Cardiac fibroblast (primary cell): ENCODE data around the gene YJU2.
"Not testable (repeated sequence)": the region's sequence is repeated elsewhere in the genome, so short reads cannot be mapped to it uniquely, and the experiment has no call there.

ENCODE experiments used
- DNase-seq, 2 donors: peaks; one replicate each; pipeline versions ENCODE4 v3.0.0 to v3.0.0-alpha.2; 2010; ENCODE audit warnings: low read depth in 2 of 2
- H3K4me3 ChIP-seq, 2 donors: replicated peaks in 1 of 2; 1 replicate in 1 of 2; 2 replicates in 1 of 2; pipeline ENCODE4 v1.5.1; 2011; ENCODE audit warnings: low read depth in 2 of 2, low read length in 2 of 2, mild to moderate bottlenecking in 2 of 2, moderate library complexity in 1 of 2
- TF ChIP-seq, protein P1 (sequence below): IDR thresholded peaks from one replicate; pipeline ENCODE4 v1.5.1; 2011; ENCODE audit warnings: low read depth, mild to moderate bottlenecking, low read length, inconsistent platforms

The YJU2 gene

DNA sequence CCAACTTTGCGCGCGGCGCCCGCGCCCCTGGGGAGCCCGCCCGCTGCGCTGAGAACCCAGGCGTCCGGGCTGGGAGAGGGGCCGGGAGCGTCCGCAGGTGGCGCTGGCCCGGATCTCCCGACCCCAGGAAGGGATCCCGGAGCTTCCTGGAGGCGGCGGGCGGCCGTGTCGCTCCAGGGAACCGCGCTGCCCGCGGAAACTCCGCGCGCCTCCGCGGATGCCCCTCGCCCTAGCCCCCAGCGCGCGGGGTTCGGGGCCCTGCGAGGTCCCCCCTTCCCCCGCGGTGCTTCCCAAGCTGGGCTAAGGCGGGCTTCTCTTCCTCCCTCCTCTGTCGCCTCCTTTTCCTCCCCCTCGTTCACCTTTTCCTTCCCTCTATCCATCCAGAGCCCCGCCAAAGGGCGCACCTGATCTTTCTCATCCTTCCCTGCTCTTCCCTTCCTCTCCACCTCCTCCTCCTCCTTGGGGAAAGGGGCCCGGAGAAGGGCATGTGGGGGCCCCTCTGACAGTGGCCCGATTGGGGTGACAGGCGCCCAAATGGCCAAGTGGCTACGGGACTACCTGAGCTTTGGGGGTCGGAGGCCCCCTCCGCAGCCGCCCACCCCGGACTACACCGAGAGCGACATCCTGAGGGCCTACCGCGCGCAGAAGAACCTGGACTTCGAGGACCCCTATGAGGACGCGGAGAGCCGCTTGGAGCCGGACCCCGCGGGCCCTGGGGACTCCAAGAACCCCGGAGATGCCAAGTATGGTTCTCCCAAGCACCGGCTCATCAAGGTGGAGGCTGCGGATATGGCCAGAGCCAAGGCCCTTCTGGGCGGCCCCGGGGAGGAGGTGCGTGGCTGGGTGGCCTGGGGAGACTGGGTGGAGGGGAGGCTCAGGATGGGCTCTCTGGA lies 32.9 kb downstream of the YJU2 start:
- H3K4me3 ChIP-seq: no peak overlapping the region
- no peak for DNase-seq
- TF ChIP-seq, protein P1, sequence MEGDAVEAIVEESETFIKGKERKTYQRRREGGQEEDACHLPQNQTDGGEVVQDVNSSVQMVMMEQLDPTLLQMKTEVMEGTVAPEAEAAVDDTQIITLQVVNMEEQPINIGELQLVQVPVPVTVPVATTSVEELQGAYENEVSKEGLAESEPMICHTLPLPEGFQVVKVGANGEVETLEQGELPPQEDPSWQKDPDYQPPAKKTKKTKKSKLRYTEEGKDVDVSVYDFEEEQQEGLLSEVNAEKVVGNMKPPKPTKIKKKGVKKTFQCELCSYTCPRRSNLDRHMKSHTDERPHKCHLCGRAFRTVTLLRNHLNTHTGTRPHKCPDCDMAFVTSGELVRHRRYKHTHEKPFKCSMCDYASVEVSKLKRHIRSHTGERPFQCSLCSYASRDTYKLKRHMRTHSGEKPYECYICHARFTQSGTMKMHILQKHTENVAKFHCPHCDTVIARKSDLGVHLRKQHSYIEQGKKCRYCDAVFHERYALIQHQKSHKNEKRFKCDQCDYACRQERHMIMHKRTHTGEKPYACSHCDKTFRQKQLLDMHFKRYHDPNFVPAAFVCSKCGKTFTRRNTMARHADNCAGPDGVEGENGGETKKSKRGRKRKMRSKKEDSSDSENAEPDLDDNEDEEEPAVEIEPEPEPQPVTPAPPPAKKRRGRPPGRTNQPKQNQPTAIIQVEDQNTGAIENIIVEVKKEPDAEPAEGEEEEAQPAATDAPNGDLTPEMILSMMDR: no peak

DNA sequence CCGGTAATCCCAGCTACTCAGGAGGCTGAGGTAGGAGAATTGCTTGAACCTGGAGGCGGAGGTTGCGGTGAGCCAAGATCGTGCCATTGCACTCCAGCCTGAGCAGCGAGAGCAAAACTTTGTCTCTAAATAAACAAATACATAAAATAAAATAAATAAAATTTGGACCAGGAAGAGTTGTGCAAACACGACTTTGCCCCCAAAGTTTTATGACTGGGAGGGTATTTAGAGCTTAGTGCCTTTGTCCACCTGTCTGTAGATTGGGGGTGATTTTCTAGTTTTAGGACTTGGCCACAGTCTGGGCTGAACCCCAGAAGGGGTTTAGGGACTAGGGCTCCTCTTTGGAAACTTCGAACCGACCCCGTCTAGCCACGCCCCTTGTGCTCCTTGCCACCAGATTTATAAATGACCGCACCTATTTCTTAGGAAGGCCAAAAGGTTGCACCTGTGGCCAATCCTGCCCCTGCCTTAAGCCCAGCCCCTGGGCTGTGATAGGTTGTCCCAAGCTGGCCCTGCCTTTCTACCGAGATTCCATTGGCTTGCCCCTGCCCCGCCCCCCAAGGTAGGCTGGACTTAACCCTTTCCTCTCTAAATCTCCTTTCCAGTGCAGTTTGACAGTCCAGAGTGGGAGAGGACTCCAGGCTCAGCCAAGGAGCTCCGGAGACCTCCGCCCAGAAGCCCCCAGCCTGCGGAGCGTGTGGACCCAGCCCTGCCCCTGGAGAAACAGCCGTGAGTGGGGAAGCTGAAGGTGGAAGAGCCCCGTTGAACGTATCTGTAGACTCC lies 37.5 kb downstream of the YJU2 start:
- no peak overlapping the region for H3K4me3 ChIP-seq
- TF ChIP-seq, protein P1: no peak
- DNase-seq: no peak

DNA sequence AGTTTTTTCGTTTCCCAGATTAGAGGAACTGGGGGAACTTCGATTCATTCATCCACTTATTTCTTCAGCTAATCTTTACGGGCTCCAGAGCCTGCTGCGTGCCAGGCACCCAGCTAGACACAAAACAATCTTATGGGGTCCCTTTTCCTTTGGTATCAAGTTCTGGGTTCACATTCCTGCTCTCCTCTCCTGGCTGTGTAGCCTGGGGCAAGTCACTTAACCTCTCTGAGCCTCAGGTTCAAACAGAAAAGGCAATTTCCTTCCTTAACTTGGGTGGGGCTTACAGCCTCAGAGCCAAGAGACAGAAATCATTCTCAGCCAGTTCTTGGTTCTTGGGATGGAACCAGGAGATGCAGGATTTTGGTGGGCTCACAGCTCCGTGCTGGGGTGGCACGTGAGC lies 38.1 kb downstream of the YJU2 start:
- H3K4me3 ChIP-seq: no peak overlapping the region
- no peak for DNase-seq
- TF ChIP-seq, protein P1: no peak

DNA sequence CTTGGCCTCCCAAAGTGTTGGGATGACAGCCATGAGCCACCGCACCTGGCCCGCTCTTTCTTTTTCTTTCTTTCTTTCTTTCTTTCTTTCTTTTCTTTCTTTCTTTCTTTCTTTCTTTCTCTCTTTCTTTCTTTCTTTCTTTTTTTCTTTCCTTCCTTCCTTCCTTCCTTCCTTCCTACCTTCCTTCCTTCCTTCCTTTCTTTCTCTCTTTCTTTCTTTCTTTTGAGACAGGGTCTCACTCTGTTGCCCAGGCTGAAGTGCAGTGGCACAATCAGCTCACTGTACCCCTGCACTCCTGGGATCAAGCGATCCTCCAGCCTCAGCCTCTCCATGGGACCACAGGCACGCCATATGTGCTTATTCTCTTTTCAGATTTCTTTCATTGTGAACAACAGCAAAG lies 39.3 kb downstream of the YJU2 start:
- H3K4me3 ChIP-seq, DNase-seq: not testable (repeated sequence)

DNA sequence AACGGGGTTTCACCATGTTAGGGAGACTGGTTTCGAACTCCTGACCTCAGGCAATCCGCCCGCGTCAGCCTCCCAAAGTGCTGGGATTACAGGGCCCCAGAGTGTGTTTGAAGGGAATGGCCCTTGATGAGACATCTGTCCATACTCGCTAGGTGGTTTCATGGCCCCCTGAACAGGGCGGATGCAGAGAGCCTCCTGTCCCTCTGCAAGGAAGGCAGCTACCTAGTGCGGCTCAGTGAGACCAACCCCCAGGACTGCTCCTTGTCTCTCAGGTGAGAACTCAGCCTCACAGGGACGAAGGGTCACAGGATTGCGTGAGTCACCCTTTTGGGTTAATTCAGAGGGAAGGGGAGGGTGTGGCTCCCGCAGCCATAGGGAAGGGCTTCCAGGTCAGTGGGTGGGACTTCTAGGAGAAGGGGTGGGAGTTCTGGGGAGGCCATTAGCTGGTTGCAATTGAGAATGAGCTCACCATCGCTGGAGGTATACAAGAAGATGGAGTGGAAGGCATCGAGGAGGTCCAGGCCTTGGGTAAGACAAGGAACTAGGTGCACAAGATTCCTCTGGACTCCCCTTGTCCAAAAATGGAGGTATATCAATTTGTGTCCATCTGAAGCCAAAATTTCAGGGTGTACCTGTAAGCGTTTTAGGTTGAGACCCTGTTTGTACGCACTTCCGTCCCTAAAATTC lies 41.4 kb downstream of the YJU2 start:
- TF ChIP-seq, protein P1: no peak

DNA sequence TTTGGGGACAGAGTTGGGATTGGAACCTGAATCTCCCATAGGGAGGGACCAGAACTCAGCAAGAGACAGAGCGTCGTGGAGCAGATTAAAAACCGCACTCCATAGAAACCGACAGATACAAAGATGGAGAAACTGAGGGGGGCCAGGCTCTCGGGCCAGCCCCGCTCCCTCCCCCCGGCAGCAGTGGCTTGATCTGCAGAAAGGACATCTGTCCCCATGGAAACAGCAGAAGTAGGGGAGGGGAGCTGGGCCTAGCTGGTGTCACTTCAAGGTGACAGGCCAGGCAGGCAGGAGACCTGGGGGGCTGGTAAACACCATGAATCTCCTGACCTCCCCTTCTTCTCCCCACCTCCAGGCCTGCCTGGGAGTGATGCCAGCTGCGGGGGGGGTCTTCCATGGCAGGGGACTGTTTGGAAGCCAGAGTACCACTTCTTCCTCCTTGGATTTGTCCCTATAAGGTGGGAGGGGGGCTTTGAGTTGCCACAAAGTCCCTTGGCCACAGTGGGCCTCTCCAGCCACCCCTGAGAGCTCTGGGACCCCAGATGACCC lies 44.4 kb downstream of the YJU2 start:
- H3K4me3 ChIP-seq: no peak overlapping the region
- TF ChIP-seq, protein P1: no peak
- no peak for DNase-seq

More for the DNA sequence above, 41.4 kb downstream of the YJU2 start:
- DNase-seq: no peak
- no peak overlapping the region for H3K4me3 ChIP-seq
